ENCODE data around the gene MPG. TPM values are rescaled to one million over a fixed set of nuclear protein-coding genes. Genes with fewer than 3 reads are reported as not detected.

Gene MPG
- polyA plus RNA-seq, 1 donor (not counting 4 experiments of a cell fraction or from before 2014, with no cell fraction given), result 22.7 TPM

- dilution Hi-C loops (cut with MboI; ENCODE audit: extremely low pct_ligation_motif_present, low sequenced_read_pairs), result no loop called here
- Histone ChIP-seq H3K9me1 (ENCODE audit: control insufficient read depth, extremely low read depth, insufficient read depth, low read length) (no peaks in the 10 kb centered on the region), H2AFZ (ENCODE audit: control insufficient read depth, low read length) (no peak overlapping the region), H3K27me3 (ENCODE audit: control insufficient read depth, extremely low read depth, insufficient read depth, low read length) (no peaks in the 10 kb centered on the region), H3K4me1 (ENCODE audit: control insufficient read depth, extremely low read depth, insufficient read depth, low read length) (peaks cover 8% of the 10 kb centered on the region), H3K9me3 (ENCODE audit: control insufficient read depth, low read depth, low read length) (no peaks in the 10 kb centered on the region), H3K36me3 (ENCODE audit: control insufficient read depth in 2 of 2, extremely low read depth in 1 of 2, insufficient read depth in 2 of 2, low read length in 2 of 2) (peaks cover 39 to 46% of the 10 kb centered on the region in 2 experiments), H3K4me3 (ENCODE audit: control insufficient read depth in 2 of 3, extremely low read depth in 1 of 3, insufficient read depth in 2 of 3, low read depth in 1 of 3, low read length in 3 of 3) (no peak overlapping the region), H3K27ac (ENCODE audit: control insufficient read depth, insufficient read depth, low read length) (no peak overlapping the region), H3K4me2 (ENCODE audit: control insufficient read depth, extremely low read depth, insufficient read depth, low read depth, low read length) (no peak overlapping the region), H4K20me1 (ENCODE audit: control insufficient read depth, extremely low read depth, insufficient read depth, low read length) (peaks cover 11% of the 10 kb centered on the region), H3K79me2 (ENCODE audit: control insufficient read depth, insufficient read depth, low read length) (no peaks in the 10 kb centered on the region), H3K9ac (ENCODE audit: control insufficient read depth, extremely low read depth, insufficient read depth, low read length) (no peak overlapping the region)
- TF ChIP-seq CTCF (optimal IDR thresholded peaks at IDR 0.05 in 1 of 3, IDR thresholded peaks at IDR 0.05 in 1 of 3, conservative IDR thresholded peaks at IDR 0.05 in 1 of 3; ENCODE audit: extremely low read depth in 1 of 3, insufficient read depth in 2 of 3, low read length in 3 of 3) (no peak), EZH2 (IDR thresholded peaks at IDR 0.05; ENCODE audit: low read length) (no peak)
- FAIRE-seq, result no peak
- DNase-seq (ENCODE audit: low read depth, low spot score), result no peak
Measured at GRCh38 chr16:85407-85782, 7.4 kb downstream of the MPG start.

GRCh38 chr16:85865-86264, 7.8 kb downstream of the MPG start:
- FAIRE-seq (no peak), DNase-seq (ENCODE audit: low read depth, low spot score) (no peak)
- no peaks in the 10 kb centered on the region for H3K9me3 ChIP-seq (ENCODE audit: control insufficient read depth, low read depth, low read length)
- H3K9ac ChIP-seq (ENCODE audit: control insufficient read depth, extremely low read depth, insufficient read depth, low read length), result no peak overlapping the region
- no peak for TF ChIP-seq CTCF (optimal IDR thresholded peaks at IDR 0.05 in 1 of 3, IDR thresholded peaks at IDR 0.05 in 1 of 3, conservative IDR thresholded peaks at IDR 0.05 in 1 of 3; ENCODE audit: extremely low read depth in 1 of 3, insufficient read depth in 2 of 3, low read length in 3 of 3)
- no peak for TF ChIP-seq EZH2 (IDR thresholded peaks at IDR 0.05; ENCODE audit: low read length)
- H3K9me1 ChIP-seq (ENCODE audit: control insufficient read depth, extremely low read depth, insufficient read depth, low read length), result no peaks in the 10 kb centered on the region
- no peaks in the 10 kb centered on the region for H3K79me2 ChIP-seq (ENCODE audit: control insufficient read depth, insufficient read depth, low read length)
- no peak overlapping the region for H3K27ac ChIP-seq (ENCODE audit: control insufficient read depth, insufficient read depth, low read length)
- no peak overlapping the region for H3K4me2 ChIP-seq (ENCODE audit: control insufficient read depth, extremely low read depth, insufficient read depth, low read depth, low read length)
- dilution Hi-C loops (cut with MboI; ENCODE audit: extremely low pct_ligation_motif_present, low sequenced_read_pairs), result no loop called here
- peaks cover 39 to 46% of the 10 kb centered on the region in 2 experiments for H3K36me3 ChIP-seq (ENCODE audit: control insufficient read depth in 2 of 2, extremely low read depth in 1 of 2, insufficient read depth in 2 of 2, low read length in 2 of 2)
- H4K20me1 ChIP-seq (ENCODE audit: control insufficient read depth, extremely low read depth, insufficient read depth, low read length), result peaks cover 11% of the 10 kb centered on the region
- no peak overlapping the region for H2AFZ ChIP-seq (ENCODE audit: control insufficient read depth, low read length)
- H3K4me1 ChIP-seq (ENCODE audit: control insufficient read depth, extremely low read depth, insufficient read depth, low read length), result peaks cover 8% of the 10 kb centered on the region
- no peaks in the 10 kb centered on the region for H3K27me3 ChIP-seq (ENCODE audit: control insufficient read depth, extremely low read depth, insufficient read depth, low read length)
- no peak overlapping the region for H3K4me3 ChIP-seq (ENCODE audit: control insufficient read depth in 2 of 3, extremely low read depth in 1 of 3, insufficient read depth in 2 of 3, low read depth in 1 of 3, low read length in 3 of 3)

Data from keratinocyte (primary cell).